A549 (cell line): ENCODE results near the gene KCNH4.
"Not testable (repeated sequence)": the region's sequence is repeated elsewhere in the genome, so short reads cannot be mapped to it uniquely, and the experiment has no call there.

ENCODE experiments used
- CTCF ChIP-seq: fragments of >200 bp; sonication (Bioruptor Twin); formaldehyde crosslinking; IDR thresholded peaks from 3 replicates; pipeline ENCODE4 v1.5.1; 2016
- EP300 ChIP-seq, 2 experiments: fragments of >200 bp; sonication (Bioruptor Twin); formaldehyde crosslinking; IDR thresholded peaks; 2 replicates in 1 of 2; 3 replicates in 1 of 2; pipeline ENCODE4 v1.6.1; 2016 to 2017
- KDM1A ChIP-seq: fragments of 200-600 bp; sonication (generic); IDR thresholded peaks from 2 replicates; pipeline ENCODE4 v1.6.1; 2016; ENCODE audit warnings: low read depth, mild to moderate bottlenecking
- MAX ChIP-seq: IDR thresholded peaks from 2 replicates; pipeline ENCODE4 v1.6.1; 2012
- NPAS2 ChIP-seq: fragments of 250-450 bp; sonication (Bioruptor Pico); IDR thresholded peaks from 2 replicates; pipeline ENCODE4 v1.8.0; 2022; ENCODE audit warnings: mild to moderate bottlenecking, moderate library complexity, borderline replicate concordance
- PBX3 ChIP-seq: IDR thresholded peaks from 2 replicates; pipeline ENCODE4 v1.6.1; 2012
- POLR2A ChIP-seq: IDR thresholded peaks from 2 replicates; pipeline ENCODE4 v1.6.1; 2012; ENCODE audit warnings: mild to moderate bottlenecking, low read length

- TF ChIP-seq CTCF; MAX; EP300 (IDR thresholded peaks at IDR 0.05); POLR2A; KDM1A; PBX3; NPAS2: not testable (repeated sequence)
Observed at GRCh38 chr17:42140690-42141089, 40.3 kb downstream of the KCNH4 start.
